Osteocyte (in vitro differentiated cells): ENCODE measurements around the gene SLC48A1. TPM values are rescaled to one million over a fixed set of nuclear protein-coding genes. Genes with fewer than 3 reads are reported as not detected.

Experiments
- DNase-seq: peaks from one replicate; pipeline ENCODE4 v3.0.0; 2021; ENCODE audit warnings: mixed read lengths; ENCODE audit not compliant: unreplicated experiment; ENCODE audit errors: extremely low spot score
- H3K27ac Mint-ChIP-seq: one replicate; pipeline ENCODE4 v1.8.0; 2021; ENCODE audit warnings: mild to moderate bottlenecking, mixed read lengths; ENCODE audit not compliant: unreplicated experiment
- H3K27me3 Mint-ChIP-seq: one replicate; pipeline ENCODE4 v1.8.0; 2021; ENCODE audit warnings: mixed read lengths; ENCODE audit not compliant: unreplicated experiment
- H3K36me3 Mint-ChIP-seq: one replicate; pipeline ENCODE4 v1.8.0; 2021; ENCODE audit warnings: mixed read lengths; ENCODE audit not compliant: unreplicated experiment
- H3K4me1 Mint-ChIP-seq: one replicate; pipeline ENCODE4 v1.8.0; 2021; ENCODE audit warnings: mixed read lengths; ENCODE audit not compliant: unreplicated experiment
- H3K4me3 Mint-ChIP-seq: one replicate; pipeline ENCODE4 v1.8.0; 2021; ENCODE audit warnings: mild to moderate bottlenecking, moderate library complexity, mixed read lengths; ENCODE audit not compliant: unreplicated experiment
- H3K9me3 Mint-ChIP-seq: one replicate; pipeline ENCODE4 v1.8.0; 2021; ENCODE audit warnings: mixed read lengths; ENCODE audit not compliant: unreplicated experiment
- total RNA-seq: library from RNA; stranded (reverse); gene quantifications from 2 replicates; pipeline ENCODE4 v1.2.1, GENCODE V29; 2021
- TF ChIP-seq, protein P1 (sequence below): fragments of 200-600 bp; sonication (generic); IDR thresholded peaks from 2 replicates; pipeline ENCODE4 v1.5.0; 2021; ENCODE audit warnings: antibody characterized with exemption, mild to moderate bottlenecking, moderate library complexity

SLC48A1 gene
- total RNA-seq, 1 donor from 2014 or later: 21.2 TPM

- TF ChIP-seq, protein P1, sequence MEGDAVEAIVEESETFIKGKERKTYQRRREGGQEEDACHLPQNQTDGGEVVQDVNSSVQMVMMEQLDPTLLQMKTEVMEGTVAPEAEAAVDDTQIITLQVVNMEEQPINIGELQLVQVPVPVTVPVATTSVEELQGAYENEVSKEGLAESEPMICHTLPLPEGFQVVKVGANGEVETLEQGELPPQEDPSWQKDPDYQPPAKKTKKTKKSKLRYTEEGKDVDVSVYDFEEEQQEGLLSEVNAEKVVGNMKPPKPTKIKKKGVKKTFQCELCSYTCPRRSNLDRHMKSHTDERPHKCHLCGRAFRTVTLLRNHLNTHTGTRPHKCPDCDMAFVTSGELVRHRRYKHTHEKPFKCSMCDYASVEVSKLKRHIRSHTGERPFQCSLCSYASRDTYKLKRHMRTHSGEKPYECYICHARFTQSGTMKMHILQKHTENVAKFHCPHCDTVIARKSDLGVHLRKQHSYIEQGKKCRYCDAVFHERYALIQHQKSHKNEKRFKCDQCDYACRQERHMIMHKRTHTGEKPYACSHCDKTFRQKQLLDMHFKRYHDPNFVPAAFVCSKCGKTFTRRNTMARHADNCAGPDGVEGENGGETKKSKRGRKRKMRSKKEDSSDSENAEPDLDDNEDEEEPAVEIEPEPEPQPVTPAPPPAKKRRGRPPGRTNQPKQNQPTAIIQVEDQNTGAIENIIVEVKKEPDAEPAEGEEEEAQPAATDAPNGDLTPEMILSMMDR: no peak
- no peak for DNase-seq
- no peak overlapping the region for H3K27ac Mint-ChIP-seq
- H3K9me3 Mint-ChIP-seq: no peaks in the 10 kb centered on the region
- H3K36me3 Mint-ChIP-seq: no peaks in the 10 kb centered on the region
- peaks cover 40% of the 10 kb centered on the region for H3K4me1 Mint-ChIP-seq
- H3K4me3 Mint-ChIP-seq: no peak overlapping the region
- no peaks in the 10 kb centered on the region for H3K27me3 Mint-ChIP-seq
These were observed 41.3 kb upstream of the SLC48A1 start for GRCh38 chr12:47731723-47732122.

DNA sequence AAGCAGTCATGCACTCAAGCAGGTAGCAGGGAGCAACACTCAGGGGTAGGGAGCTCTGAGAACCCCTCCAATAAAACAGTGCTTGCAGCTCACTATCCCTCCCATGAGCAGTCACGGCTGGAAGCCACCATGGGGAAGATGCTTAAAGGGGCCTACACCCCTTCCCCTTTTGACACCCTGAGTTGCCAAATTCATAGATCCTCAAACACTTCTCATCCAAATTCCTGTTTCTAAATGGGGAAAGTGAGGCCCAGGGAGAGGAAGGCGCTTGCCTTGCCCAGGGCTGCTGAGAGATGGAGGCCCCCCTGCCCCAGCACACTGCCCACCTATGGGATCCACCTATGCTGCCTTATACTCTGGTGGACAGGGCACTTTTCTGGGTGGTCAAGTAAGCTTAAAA, 40.5 kb upstream of the SLC48A1 start:
- H3K36me3 Mint-ChIP-seq: no peaks in the 10 kb centered on the region
- H3K27me3 Mint-ChIP-seq: no peaks in the 10 kb centered on the region
- TF ChIP-seq, protein P1: no peak
- no peak for DNase-seq
- no peak overlapping the region for H3K4me3 Mint-ChIP-seq
- no peaks in the 10 kb centered on the region for H3K9me3 Mint-ChIP-seq
- peaks cover 47% of the 10 kb centered on the region for H3K4me1 Mint-ChIP-seq
- H3K27ac Mint-ChIP-seq: no peak overlapping the region

DNA sequence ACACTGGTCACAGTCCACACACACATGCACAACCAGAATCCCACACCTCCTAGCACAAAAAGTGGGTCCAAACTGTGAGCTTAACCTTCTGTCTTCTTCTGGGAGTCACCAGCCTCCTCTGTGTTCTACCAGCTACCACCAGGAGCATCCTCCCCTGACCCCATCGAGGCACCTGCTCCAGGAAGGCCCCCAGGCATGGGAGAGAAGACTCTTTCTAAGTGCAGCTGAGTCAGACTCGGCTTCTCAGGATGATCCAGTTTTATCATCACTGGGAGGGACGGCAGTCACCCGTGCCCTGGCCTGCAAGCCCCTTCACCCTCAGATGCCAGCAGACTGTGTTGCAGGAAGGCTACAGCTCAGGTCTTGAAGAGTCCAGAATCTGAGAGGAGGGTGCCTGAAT, 39.9 kb upstream of the SLC48A1 start:
- H3K4me3 Mint-ChIP-seq: no peak overlapping the region
- TF ChIP-seq, protein P1: no peak
- DNase-seq: no peak
- H3K9me3 Mint-ChIP-seq: no peaks in the 10 kb centered on the region
- H3K36me3 Mint-ChIP-seq: no peaks in the 10 kb centered on the region
- H3K4me1 Mint-ChIP-seq: peaks cover 51% of the 10 kb centered on the region
- H3K27me3 Mint-ChIP-seq: no peaks in the 10 kb centered on the region
- no peak overlapping the region for H3K27ac Mint-ChIP-seq

DNA sequence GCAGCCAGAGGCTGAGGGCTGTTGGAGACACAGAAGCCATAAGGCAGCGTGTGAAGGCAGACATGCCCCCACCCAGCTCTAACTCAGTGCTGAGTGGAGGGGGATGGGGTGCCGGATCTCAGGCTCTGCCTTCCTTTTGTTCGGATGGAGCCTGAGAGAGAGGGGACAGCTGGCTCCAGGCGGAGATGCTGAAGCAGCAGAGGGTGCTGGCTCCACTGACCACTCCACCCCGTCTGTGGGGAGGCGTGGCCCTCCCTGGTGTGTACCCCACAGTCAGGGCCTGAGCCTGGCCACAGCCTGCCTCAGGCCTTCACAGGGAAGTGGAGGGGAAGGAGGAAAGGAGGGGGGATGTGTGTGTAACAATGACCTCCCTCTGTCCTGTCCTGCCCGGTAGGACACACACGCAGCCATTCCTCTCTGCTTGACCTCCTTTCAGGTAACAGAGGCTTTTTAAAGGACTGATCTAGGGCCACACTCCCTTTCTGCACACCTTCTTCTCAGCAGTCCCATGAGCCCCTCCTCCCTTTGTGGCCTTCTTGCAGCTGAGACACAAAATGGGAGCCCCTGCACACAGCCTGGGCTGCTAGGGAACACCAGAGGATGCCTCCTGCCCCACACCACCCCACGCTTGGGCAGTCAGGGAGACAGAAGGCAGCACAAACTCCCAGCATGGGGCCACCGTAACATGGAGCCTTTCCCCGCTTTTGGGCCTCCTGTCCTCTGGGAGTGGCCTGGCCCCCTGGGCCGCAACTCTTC, 38.1 kb upstream of the SLC48A1 start:
- Mint-ChIP-seq H3K36me3 (no peaks in the 10 kb centered on the region), H3K9me3 (no peaks in the 10 kb centered on the region), H3K27ac (no peak overlapping the region), H3K4me3 (no peak overlapping the region), H3K4me1 (peaks cover 44% of the 10 kb centered on the region), H3K27me3 (no peaks in the 10 kb centered on the region)
- TF ChIP-seq, protein P1: no peak
- no peak for DNase-seq

DNA sequence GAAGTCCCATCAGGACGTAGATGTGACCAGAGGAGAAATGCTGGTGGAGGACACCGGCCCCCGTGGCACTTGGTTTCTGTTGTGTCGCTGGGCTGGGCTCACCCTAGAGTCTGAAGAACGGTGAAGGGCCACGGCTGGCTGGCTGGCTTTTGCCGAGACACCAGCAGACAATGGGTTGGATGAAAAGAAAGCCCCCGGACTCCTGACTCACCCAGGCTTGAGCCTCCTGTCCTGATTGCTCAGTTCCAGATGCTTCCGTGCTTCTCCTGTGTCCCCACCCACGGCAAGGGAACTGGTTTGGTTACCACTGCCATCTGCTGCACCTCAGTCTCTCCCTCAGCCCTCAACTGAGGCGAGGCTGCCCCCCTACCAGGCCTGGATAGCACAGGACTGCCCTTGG, 37.4 kb upstream of the SLC48A1 start:
- H3K9me3 Mint-ChIP-seq: no peaks in the 10 kb centered on the region
- H3K27ac Mint-ChIP-seq: no peak overlapping the region
- TF ChIP-seq, protein P1: no peak
- DNase-seq: no peak
- peaks cover 43% of the 10 kb centered on the region for H3K4me1 Mint-ChIP-seq
- no peaks in the 10 kb centered on the region for H3K36me3 Mint-ChIP-seq
- no peaks in the 10 kb centered on the region for H3K27me3 Mint-ChIP-seq
- no peak overlapping the region for H3K4me3 Mint-ChIP-seq
